Central memory CD4-positive, alpha-beta T cell (primary cell): Measurements from ENCODE around the gene SLC46A1.
"Not testable (repeated sequence)": the region's sequence is repeated elsewhere in the genome, so short reads cannot be mapped to it uniquely, and the experiment has no call there.

Source experiments
- DNase-seq: peaks from one replicate; pipeline ENCODE4 v3.0.0; 2022
- total RNA-seq, 3 experiments: gene quantifications; one replicate each; lab custom pipeline; 2026; lab: John Stamatoyannopoulos, UW

Gene SLC46A1
- total RNA-seq, result 2.3 to 11.9 (median 4.2) reads per million in 3 experiments

GRCh38 chr17:28405632-28406472 lies at the start of gene SLC46A1:
Gene SLC46A1, minus strand, starts transcription at chr17:28406212. Its CDS starts 98 bp downstream, at chr17:28406114.
- DNase-seq, result no peak

- DNase-seq, result no peak
These were observed 43.8 kb upstream of the SLC46A1 start for GRCh38 chr17:28449859-28450258.

GRCh38 chr17:28447396-28447760 lies 41.4 kb upstream of the SLC46A1 start:
- no peak for DNase-seq

- no peak for DNase-seq
These were observed 40.8 kb upstream of the SLC46A1 start for GRCh38 chr17:28446716-28447395.

GRCh38 chr17:28443901-28444638 lies 38.1 kb upstream of the SLC46A1 start:
- no peak for DNase-seq

GRCh38 chr17:28434326-28434725 lies 28.3 kb upstream of the SLC46A1 start:
- DNase-seq, result not testable (repeated sequence)

- no peak for DNase-seq
These were observed 27.7 kb upstream of the SLC46A1 start for GRCh38 chr17:28433721-28434120.

- not testable (repeated sequence) for DNase-seq
These were observed 22.0 kb upstream of the SLC46A1 start for GRCh38 chr17:28427982-28428381.

GRCh38 chr17:28427371-28427770 lies 21.4 kb upstream of the SLC46A1 start:
- no peak for DNase-seq

- no peak for DNase-seq
These were observed 20.1 kb upstream of the SLC46A1 start for GRCh38 chr17:28426081-28426519.

GRCh38 chr17:28425206-28425605 lies 19.2 kb upstream of the SLC46A1 start:
- DNase-seq, result no peak

- DNase-seq, result no peak
These were observed 15.8 kb upstream of the SLC46A1 start for GRCh38 chr17:28421787-28422305.

- peak; percentile 40 for DNase-seq
These were observed 10.8 kb upstream of the SLC46A1 start for GRCh38 chr17:28416703-28417311.

- DNase-seq, result no peak
These were observed 9.9 kb upstream of the SLC46A1 start for GRCh38 chr17:28415886-28416285.

GRCh38 chr17:28413804-28414203 lies 7.8 kb upstream of the SLC46A1 start:
- no peak for DNase-seq

GRCh38 chr17:28412099-28412498 lies 6.1 kb upstream of the SLC46A1 start:
- no peak for DNase-seq

GRCh38 chr17:28407974-28408306 lies 1.9 kb upstream of the SLC46A1 start:
- DNase-seq, result no peak

- no peak for DNase-seq
These were observed 1.3 kb upstream of the SLC46A1 start for GRCh38 chr17:28407130-28407973.

GRCh38 chr17:28406473-28406814 lies 432 bp upstream of the SLC46A1 start:
- no peak for DNase-seq

GRCh38 chr17:28404812-28405570 lies 1.0 kb downstream of the SLC46A1 start:
- DNase-seq, result no peak

GRCh38 chr17:28404461-28404811 lies 1.6 kb downstream of the SLC46A1 start:
- no peak for DNase-seq
